Stomach (tissue), 4 donors: ENCODE measurements around the gene CRIM1.

Experiments
- POLR2A ChIP-seq, 4 donors: fragments of 450-650 bp; IDR thresholded peaks; one replicate each; pipeline ENCODE4 v1.6.1; 2016; ENCODE audit warnings: antibody characterized with exemption in 4 of 4, control low read depth in 2 of 4, mild to moderate bottlenecking in 1 of 4, moderate library complexity in 1 of 4
- POLR2AphosphoS5 ChIP-seq, 3 donors: sonication (generic); formaldehyde crosslinking; IDR thresholded peaks; one replicate each; pipeline ENCODE4 v1.6.1; 2016; ENCODE audit warnings: antibody characterized with exemption in 3 of 3
- TF ChIP-seq, protein P1 (sequence below), 7 experiments: fragments of 450-650 bp in 4 of 7; fragments of 200-600 bp in 3 of 7; sonication (generic) in 3 of 7; IDR thresholded peaks; one replicate each; pipeline ENCODE4 v1.5.1; 2016 to 2019; ENCODE audit warnings: antibody characterized with exemption in 7 of 7, control low read depth in 2 of 7, mild to moderate bottlenecking in 1 of 7

GRCh38 chr2:36560726-36561125 is 205.1 kb downstream of the CRIM1 start:
- TF ChIP-seq, protein P1, sequence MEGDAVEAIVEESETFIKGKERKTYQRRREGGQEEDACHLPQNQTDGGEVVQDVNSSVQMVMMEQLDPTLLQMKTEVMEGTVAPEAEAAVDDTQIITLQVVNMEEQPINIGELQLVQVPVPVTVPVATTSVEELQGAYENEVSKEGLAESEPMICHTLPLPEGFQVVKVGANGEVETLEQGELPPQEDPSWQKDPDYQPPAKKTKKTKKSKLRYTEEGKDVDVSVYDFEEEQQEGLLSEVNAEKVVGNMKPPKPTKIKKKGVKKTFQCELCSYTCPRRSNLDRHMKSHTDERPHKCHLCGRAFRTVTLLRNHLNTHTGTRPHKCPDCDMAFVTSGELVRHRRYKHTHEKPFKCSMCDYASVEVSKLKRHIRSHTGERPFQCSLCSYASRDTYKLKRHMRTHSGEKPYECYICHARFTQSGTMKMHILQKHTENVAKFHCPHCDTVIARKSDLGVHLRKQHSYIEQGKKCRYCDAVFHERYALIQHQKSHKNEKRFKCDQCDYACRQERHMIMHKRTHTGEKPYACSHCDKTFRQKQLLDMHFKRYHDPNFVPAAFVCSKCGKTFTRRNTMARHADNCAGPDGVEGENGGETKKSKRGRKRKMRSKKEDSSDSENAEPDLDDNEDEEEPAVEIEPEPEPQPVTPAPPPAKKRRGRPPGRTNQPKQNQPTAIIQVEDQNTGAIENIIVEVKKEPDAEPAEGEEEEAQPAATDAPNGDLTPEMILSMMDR (IDR thresholded peaks at IDR 0.05): no peak
- TF ChIP-seq POLR2A (IDR thresholded peaks at IDR 0.05) (no peak), POLR2AphosphoS5 (IDR thresholded peaks at IDR 0.05) (no peak)
